GM21717 (cell line): ENCODE measurements around the gene OVCA2.

ENCODE experiments used
- ATAC-seq: cut with Tn5 transposase; IDR thresholded peaks from one replicate; pipeline ENCODE4 v1.9.1; 2021; ENCODE audit warnings: mild to moderate bottlenecking, moderate library complexity; ENCODE audit not compliant: unreplicated experiment

OVCA2 gene

GRCh38 chr17:2030779-2031163 lies 11.1 kb upstream of the OVCA2 start:
- ATAC-seq: no peak

DNA sequence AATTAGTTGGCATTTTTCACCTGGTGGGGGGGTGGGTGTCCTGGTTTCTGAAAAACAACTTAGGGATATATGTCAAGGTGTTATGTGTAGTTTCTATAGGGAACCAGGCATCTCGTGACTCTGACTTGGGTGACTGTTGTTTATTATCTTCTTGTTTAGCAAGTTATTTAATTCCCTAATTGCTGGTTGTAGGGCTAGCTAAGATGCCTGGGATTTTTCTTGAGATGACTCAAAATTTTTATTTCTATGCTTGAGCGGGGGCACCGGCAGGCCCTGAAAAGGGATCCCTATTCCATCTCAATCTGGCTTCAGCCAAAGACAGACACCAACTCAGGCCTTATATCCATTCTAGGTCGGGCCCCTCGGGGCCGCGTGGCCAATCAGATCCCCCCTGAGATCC lies 8.7 kb upstream of the OVCA2 start:
- no peak for ATAC-seq

DNA sequence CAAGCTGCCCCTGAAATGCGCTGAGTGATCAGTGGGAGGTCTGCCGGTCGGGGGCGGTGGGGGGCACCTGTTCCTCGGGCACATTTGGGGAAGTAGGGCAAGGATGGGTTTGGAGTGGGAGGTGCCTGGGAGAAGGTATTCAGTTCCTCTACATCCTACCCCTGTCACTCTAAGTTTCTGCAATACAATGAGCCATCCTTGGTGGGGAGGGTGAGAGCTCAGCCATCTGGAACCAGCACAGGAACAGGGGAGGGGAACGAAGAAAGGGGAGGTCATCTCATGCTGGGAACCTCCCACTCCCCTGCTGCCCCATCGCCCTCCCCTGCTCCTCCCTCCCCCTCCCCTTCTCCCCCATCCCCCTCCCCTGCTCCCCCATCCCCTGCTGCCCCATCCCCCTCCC lies 7.7 kb upstream of the OVCA2 start:
- no peak for ATAC-seq

- ATAC-seq: no peak
Measured at GRCh38 chr17:2034806-2035540, 6.8 kb upstream of the OVCA2 start.

- ATAC-seq: no peak
Measured at GRCh38 chr17:2035541-2036488, 6.0 kb upstream of the OVCA2 start.

DNA sequence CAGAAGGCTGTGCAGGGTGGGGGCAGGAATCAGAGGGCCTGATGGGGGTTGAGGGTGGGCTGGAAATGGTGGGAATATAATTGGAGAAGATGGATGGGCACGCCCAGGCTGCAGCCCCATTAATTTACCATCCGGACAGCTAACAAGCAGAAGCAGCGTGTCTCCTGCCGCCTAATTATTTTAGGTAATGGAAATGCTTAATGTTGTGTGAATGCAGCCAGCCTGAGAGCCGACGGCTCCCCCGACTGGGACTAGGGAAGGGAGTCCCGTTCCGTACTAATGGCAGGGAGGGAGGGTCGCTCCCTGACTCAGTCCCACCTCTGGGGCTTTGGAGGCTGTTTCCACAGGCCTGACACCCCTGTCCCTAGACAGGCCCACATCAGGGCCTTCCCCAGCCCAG lies 4.7 kb upstream of the OVCA2 start:
- no peak for ATAC-seq

DNA sequence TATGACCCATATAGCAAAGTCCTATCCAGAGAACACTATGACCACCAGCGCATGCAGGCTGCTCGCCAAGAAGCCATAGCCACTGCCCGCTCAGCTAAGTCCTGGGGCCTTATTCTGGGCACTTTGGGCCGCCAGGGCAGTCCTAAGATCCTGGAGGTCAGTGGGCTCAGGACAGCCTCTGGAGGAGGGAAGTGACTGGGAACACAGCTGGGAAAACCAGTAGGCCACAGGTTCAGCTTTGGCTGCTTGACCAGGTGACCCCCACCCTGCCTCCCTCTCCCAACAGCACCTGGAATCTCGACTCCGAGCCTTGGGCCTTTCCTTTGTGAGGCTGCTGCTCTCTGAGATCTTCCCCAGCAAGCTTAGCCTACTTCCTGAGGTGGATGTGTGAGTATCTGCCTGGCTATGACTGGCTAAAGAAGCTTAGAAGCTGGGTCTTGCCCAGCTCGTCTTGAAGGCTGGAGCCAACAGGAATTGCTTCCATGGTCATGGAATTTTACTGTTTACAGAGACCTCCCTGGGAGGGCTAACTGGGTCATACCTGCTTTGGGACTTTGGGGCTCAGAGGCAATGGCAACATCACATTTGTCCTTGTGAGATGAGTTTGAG lies 1.5 kb upstream of the OVCA2 start:
- ATAC-seq: no peak

- no peak for ATAC-seq
Measured at GRCh38 chr17:2040942-2041560, 771 bp upstream of the OVCA2 start.

- no peak for ATAC-seq
Measured at GRCh38 chr17:2042390-2042847, 597 bp downstream of the OVCA2 start.

GRCh38 chr17:2042933-2043332 lies 1.1 kb downstream of the OVCA2 start:
- no peak for ATAC-seq

GRCh38 chr17:2043785-2044184 lies 2.0 kb downstream of the OVCA2 start:
- no peak for ATAC-seq

- no peak for ATAC-seq
Measured at GRCh38 chr17:2044263-2044894, 2.6 kb downstream of the OVCA2 start.

- ATAC-seq: no peak
Measured at GRCh38 chr17:2047590-2047989, 5.8 kb downstream of the OVCA2 start.

- no peak for ATAC-seq
Measured at GRCh38 chr17:2048805-2049204, 7.0 kb downstream of the OVCA2 start.

- no peak for ATAC-seq
Measured at GRCh38 chr17:2049333-2050299, 7.8 kb downstream of the OVCA2 start.

- ATAC-seq: no peak
Measured at GRCh38 chr17:2050300-2051060, 8.7 kb downstream of the OVCA2 start.

- ATAC-seq: no peak
Measured at GRCh38 chr17:2051061-2051932, 9.5 kb downstream of the OVCA2 start.
